HG03469 (cell line): Measurements from ENCODE around the gene AUTS2.

ENCODE experiments used
- ATAC-seq: cut with Tn5 transposase; IDR thresholded peaks from one replicate; pipeline ENCODE4 v1.9.1; 2021; ENCODE audit warnings: mild to moderate bottlenecking, moderate library complexity, moderate number of reproducible peaks; ENCODE audit not compliant: unreplicated experiment

AUTS2 gene

GRCh38 chr7:70619659-70620058, 1021.4 kb downstream of the AUTS2 start:
- no peak for ATAC-seq

- ATAC-seq = no peak
Measured at GRCh38 chr7:70620333-70621055, 1022.2 kb downstream of the AUTS2 start.

- no peak for ATAC-seq
Measured at GRCh38 chr7:70621954-70622600, 1023.8 kb downstream of the AUTS2 start.

GRCh38 chr7:70622936-70623335, 1024.7 kb downstream of the AUTS2 start:
- ATAC-seq = no peak

- no peak for ATAC-seq
Measured at GRCh38 chr7:70624500-70625103, 1026.3 kb downstream of the AUTS2 start.

- ATAC-seq = no peak
Measured at GRCh38 chr7:70627461-70627860, 1029.2 kb downstream of the AUTS2 start.

DNA sequence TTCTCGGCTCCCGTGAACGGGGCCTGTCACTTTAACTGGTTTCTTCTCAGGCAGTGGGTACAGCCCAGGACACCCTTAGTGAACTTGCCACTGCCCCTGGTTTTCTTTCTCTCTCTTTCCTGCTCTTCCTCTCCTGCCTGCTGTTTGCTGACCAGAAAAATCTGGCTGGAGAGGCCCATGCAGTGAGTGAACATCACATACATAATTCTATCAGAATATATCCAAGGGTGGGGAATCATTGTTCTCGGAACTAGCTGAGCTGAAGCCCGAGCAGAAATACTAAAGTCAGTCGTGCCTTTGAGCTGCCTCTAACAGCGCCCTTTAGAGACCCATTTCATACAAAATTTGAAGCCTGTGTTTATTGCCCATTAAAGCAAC, 1032.2 kb downstream of the AUTS2 start:
- ATAC-seq = no peak

GRCh38 chr7:70630818-70631457, 1032.7 kb downstream of the AUTS2 start:
- no peak for ATAC-seq

GRCh38 chr7:70631718-70632117, 1033.4 kb downstream of the AUTS2 start:
- no peak for ATAC-seq

DNA sequence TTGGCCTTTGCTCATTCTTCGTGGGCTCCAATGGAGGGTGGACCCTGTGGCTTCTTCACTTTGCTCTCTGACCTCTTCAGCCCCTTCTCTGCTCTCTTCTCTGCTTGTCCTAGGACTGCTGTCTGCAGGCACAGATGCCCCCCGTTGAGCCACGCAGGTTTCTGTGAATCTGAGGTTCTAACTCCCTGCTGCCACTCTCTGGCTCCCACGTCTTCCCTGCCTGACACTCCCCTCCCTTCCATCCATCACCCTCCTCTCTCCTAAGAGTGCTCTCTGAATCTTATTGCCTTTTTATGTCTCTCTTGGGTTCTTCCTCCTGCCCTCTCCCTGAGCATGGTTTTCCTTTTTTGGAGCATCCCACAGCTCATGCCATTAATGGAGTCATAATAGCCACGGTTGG, 1034.1 kb downstream of the AUTS2 start:
- ATAC-seq = no peak

GRCh38 chr7:70634071-70634470, 1035.8 kb downstream of the AUTS2 start:
- ATAC-seq = no peak

DNA sequence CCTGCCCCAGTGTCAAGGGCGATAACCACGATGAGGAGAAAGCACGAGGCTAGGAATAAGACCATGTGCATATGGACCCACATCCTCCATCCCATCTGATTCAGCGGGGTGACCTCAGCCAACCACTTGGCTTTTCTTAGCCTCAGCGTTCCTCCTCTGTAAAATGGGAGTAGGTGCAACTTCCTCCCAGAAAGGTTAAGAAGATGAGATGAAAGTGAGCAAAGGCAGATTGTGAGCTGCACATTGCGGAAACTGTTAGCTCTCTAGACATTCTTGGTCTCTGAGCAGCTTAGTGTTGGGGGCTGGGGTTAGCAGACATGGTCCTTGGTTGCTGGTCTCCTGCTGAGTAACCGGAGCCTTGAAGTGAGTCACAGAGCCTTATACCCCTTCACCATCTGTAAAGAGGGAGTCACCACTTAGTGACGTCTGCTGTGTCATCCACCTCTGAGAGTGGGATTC, 1036.4 kb downstream of the AUTS2 start:
- no peak for ATAC-seq

DNA sequence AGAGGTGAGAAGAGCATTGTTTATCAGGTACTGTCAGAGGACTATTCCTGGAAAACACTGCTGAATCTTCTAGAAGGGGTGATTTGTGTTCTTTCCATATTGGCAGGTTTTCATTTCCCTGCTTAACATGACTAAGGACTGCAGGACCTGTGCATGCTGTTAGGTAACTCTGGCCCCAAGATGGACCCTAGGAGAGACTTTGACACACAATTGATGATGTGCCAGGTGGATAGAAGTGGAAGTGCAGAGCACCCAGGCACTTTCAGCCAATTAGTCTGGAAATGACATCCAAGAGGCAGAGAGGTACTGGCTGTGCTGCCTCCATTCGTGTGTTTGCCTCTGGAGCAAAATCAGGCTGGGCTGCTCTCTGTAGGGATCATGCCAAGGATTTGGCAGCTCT, 1037.4 kb downstream of the AUTS2 start:
- no peak for ATAC-seq

- no peak for ATAC-seq
Measured at GRCh38 chr7:70636169-70636568, 1037.9 kb downstream of the AUTS2 start.

GRCh38 chr7:70637726-70638125, 1039.5 kb downstream of the AUTS2 start:
- ATAC-seq = no peak

DNA sequence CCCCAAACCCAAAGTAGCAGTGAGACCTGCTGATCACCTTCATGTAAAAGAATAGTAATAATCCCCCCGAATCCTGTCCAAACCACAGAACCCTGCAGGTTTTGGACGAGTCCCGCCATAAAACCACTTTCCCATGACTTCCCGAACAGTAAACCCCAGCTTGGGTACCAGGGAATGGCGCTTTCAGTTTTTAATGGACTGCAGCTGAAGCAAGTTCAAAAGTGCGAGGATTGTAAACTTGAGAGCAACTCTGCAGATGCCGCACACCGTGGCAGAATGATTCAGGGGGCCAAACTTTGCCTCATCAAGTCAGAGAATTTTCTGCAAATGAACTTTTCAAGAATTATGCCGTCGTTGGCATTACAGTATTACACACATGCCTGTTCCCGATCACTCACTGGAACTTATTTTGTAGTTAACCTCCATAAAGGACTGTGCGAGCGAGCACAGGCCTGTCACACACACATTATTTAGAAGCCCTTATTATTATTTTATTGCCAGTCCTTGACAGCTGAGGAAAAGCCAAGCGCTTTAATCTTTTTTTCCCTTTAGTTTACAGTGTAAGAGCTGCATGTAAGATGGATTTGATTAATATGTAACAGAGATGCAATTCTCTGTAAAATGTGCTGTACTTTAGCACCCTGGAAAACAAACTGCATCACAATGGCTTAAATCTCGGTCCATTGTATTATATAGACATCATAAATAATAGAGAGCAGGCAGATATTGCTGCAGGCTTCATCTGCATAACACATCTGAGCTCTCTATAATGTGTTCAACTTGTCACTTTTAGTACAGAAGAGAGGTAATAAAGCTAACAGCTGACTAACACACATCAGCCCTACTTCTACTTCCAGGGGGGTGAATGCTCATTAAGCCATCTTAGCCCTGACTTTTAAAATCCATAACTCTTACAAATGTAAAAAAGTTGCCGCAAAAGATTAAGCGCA, 1040.2 kb downstream of the AUTS2 start:
- no peak for ATAC-seq

GRCh38 chr7:70640266-70640833, 1042.1 kb downstream of the AUTS2 start:
- ATAC-seq = no peak

- ATAC-seq = no peak
Measured at GRCh38 chr7:70641882-70642281, 1043.6 kb downstream of the AUTS2 start.

- ATAC-seq = no peak
Measured at GRCh38 chr7:70645279-70645678, 1047.0 kb downstream of the AUTS2 start.

GRCh38 chr7:70645876-70646351, 1047.6 kb downstream of the AUTS2 start:
- ATAC-seq = no peak
